K562 (cell line): ENCODE measurements around the gene RUNX1. TPM values are rescaled to one million over a fixed set of nuclear protein-coding genes. Genes with fewer than 3 reads are reported as not detected.

Experiments
- CBFA2T3 ChIP-seq: fragments of 450-650 bp; IDR thresholded peaks from 2 replicates; pipeline ENCODE4 v1.6.1; 2017
- CBX5 ChIP-seq: IDR thresholded peaks from 2 replicates; pipeline ENCODE4 v1.6.1; 2014; ENCODE audit warnings: low read depth, borderline replicate concordance
- FOSL1 ChIP-seq: fragments of 200-800 bp; sonication (Bioruptor generic); conservative IDR thresholded peaks from 2 replicates; pipeline ENCODE4 v1.6.1; 2016; ENCODE audit warnings: missing genetic modification characterization, missing compliant biosample characterization
- FOXM1 ChIP-seq, 2 experiments: fragments of 450-650 bp in 1 of 2; sonication (generic) in 1 of 2; formaldehyde crosslinking in 1 of 2; IDR thresholded peaks; 2 replicates each; pipeline versions ENCODE4 v1.6.1 to v1.9.0; 2017 to 2022; ENCODE audit warnings: low read depth in 2 of 2, mild to moderate bottlenecking in 2 of 2, missing genetic modification reagents in 1 of 2, moderate library complexity in 1 of 2
- GABPA ChIP-seq: fragments of 200-800 bp; sonication (Bioruptor generic); conservative IDR thresholded peaks from 2 replicates; pipeline ENCODE4 v1.6.1; 2016; ENCODE audit warnings: low read depth, missing genetic modification characterization, missing compliant biosample characterization
- GABPB1 ChIP-seq: sonication (generic); formaldehyde crosslinking; IDR thresholded peaks from 2 replicates; pipeline ENCODE4 v1.8.0; 2022; ENCODE audit warnings: mild to moderate bottlenecking, missing genetic modification reagents
- HDGF ChIP-seq: fragments of 450-650 bp; IDR thresholded peaks from 2 replicates; pipeline ENCODE4 v1.6.1; 2016
- LEF1 ChIP-seq: fragments of 450-650 bp; IDR thresholded peaks from 2 replicates; pipeline ENCODE4 v1.6.1; 2016; ENCODE audit warnings: mild to moderate bottlenecking
- NELFE ChIP-seq: IDR thresholded peaks from 2 replicates; pipeline ENCODE4 v1.6.1; 2011; ENCODE audit warnings: mild to moderate bottlenecking; ENCODE audit not compliant: insufficient read depth, insufficient read length
- NFYB ChIP-seq: IDR thresholded peaks from 2 replicates; pipeline ENCODE4 v1.6.1; 2011; ENCODE audit warnings: mild to moderate bottlenecking, moderate library complexity; ENCODE audit not compliant: insufficient read length; ENCODE audit errors: extremely low read depth
- NUFIP1 ChIP-seq: fragments of 450-650 bp; IDR thresholded peaks from 2 replicates; pipeline ENCODE4 v1.6.1; 2018; ENCODE audit not compliant: partially characterized antibody
- TBP ChIP-seq: optimal IDR thresholded peaks from 2 replicates; pipeline ENCODE3; 2011; ENCODE audit warnings: low read depth, low read length, improper control_type of control experiment
- TCF7L2 ChIP-seq: fragments of 150-350 bp; IDR thresholded peaks from 2 replicates; pipeline ENCODE4 v1.6.1; 2016; ENCODE audit warnings: low read depth, mild to moderate bottlenecking, low read length, moderate library complexity
- THRAP3 ChIP-seq: fragments of 450-650 bp; IDR thresholded peaks from 2 replicates; pipeline ENCODE4 v1.6.1; 2016; ENCODE audit warnings: mild to moderate bottlenecking, inconsistent platforms, borderline replicate concordance
- ZNF23 ChIP-seq: fragments of 250-450 bp; sonication (Bioruptor Pico); IDR thresholded peaks from 2 replicates; pipeline ENCODE4 v1.4.0; 2020; ENCODE audit warnings: mild to moderate bottlenecking
- ZNF347 ChIP-seq: fragments of 450-650 bp; formaldehyde crosslinking; IDR thresholded peaks from 2 replicates; pipeline ENCODE4 v1.4.0; 2020; ENCODE audit warnings: low read depth, mild to moderate bottlenecking, moderate library complexity
- ZNF668 ChIP-seq: fragments of 250-450 bp; sonication (Bioruptor Pico); IDR thresholded peaks from 2 replicates; pipeline ENCODE4 v1.8.0; 2022; ENCODE audit warnings: mild to moderate bottlenecking, inconsistent platforms
- ZNF79 ChIP-seq: fragments of 250-450 bp; sonication (Bioruptor Pico); IDR thresholded peaks from 2 replicates; pipeline ENCODE4 v1.4.0; 2020; ENCODE audit warnings: low read depth, mild to moderate bottlenecking, moderate library complexity
- ZZZ3 ChIP-seq: fragments of 450-650 bp; IDR thresholded peaks from 2 replicates; pipeline ENCODE4 v1.6.1; 2016; ENCODE audit warnings: antibody characterized with exemption, mild to moderate bottlenecking, moderate library complexity
- polyA plus RNA-seq, 8 experiments: library from polyadenylated mRNA; depleted of rRNA in 4 of 8; stranded (reverse) in 5 of 8; unstranded in 3 of 8; fragments of >200 nt; fragmentation: Nextera tagmentation in 2 of 8; fragmentation: Illumina TruSeq in 1 of 8; extraction: Ambion mirVana in 2 of 8; extraction: Trizol in 1 of 8; gene quantifications; 2 replicates each; pipeline versions ENCODE4 v1.2.1 to v1.2.3, GENCODE V29; 2011 to 2014; ENCODE audit warnings: inconsistent platforms in 1 of 8, missing spikeins in 1 of 8
- total RNA-seq, 7 experiments: library from RNA; depleted of rRNA in 6 of 7; stranded (reverse); fragments of >200 nt in 6 of 7; fragmentation: Illumina TruSeq in 2 of 7; extraction: Trizol in 2 of 7; gene quantifications; 2 replicates each; pipeline versions ENCODE4 v1.2.1 to v1.2.3, GENCODE V29; 2011 to 2021; ENCODE audit warnings: low replicate concordance in 1 of 7
- TF ChIP-seq, protein P1 (sequence below): fragments of 250-450 bp; sonication (Bioruptor Pico); IDR thresholded peaks from 2 replicates; pipeline ENCODE4 v1.8.0; 2022; ENCODE audit warnings: inconsistent platforms, mild to moderate bottlenecking, moderate library complexity, borderline replicate concordance
- TF ChIP-seq, protein P2 (sequence below), 2 experiments: IDR thresholded peaks in 1 of 2; conservative IDR thresholded peaks in 1 of 2; 2 replicates each; pipeline ENCODE4 v1.6.1; 2016; ENCODE audit warnings: low read depth in 2 of 2, mild to moderate bottlenecking in 1 of 2, missing compliant biosample characterization in 1 of 2, missing genetic modification characterization in 1 of 2, moderate library complexity in 1 of 2
- TF ChIP-seq, protein P3 (sequence below), 2 experiments: fragments of 450-650 bp; conservative IDR thresholded peaks; 2 replicates each; pipeline ENCODE4 v1.6.1; 2017; ENCODE audit warnings: mild to moderate bottlenecking in 2 of 2, moderate library complexity in 2 of 2

RUNX1 gene
- total and polyA plus RNA-seq, 9 of the 15 experiments (the other 6 are each of a cell fraction or from before 2014, with no cell fraction given), result 2.2 to 68.6 (median 17.8) TPM

DNA sequence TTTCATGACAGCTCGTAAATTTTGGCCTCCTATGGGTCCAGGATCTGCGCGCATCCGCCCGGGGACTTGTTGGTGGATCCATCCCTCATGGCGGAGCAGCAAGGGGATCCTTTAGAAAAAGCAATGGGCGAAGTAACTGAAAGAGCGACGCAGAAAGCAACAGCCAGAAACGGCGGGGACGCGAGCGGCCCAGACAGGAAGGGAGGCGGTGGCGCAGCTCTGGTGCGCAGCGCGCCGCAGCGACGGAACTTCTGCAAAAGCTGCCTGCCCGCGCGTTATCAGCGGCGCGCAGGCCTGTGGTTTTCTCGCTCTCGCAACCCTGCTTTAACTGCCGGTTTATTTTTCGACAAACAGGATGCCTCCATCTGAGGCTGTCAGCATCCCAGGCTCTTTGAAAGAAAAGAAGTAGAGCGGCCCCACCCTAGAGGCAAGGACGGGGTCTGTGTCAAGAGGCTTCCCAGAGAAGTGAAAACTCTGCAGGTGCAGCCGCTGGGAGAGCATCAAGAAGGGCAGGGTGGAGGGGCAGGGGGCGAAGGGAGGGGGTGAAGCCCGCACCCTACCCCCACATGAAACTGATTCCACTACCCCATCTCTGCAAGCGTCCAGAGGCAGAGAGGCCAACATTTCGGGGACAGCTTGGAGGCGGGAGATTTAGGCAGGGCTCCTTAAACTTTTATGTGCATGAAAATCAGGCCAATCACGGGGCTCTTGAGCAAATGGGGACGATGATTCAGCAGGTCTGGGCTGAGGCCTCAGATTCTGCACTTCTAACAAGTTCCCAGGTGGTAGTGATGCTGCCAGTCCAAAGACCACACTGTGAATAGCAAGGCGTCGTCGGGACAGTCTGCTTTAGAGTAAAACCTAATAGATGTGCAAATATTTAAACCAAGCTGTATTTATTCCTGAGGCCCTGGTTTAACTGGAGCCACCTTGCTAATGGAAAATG, 22.2 kb downstream of the RUNX1 start (continued):
- TF ChIP-seq THRAP3, result no peak
- no peak for TF ChIP-seq NFYB
- TF ChIP-seq GABPB1 (CRISPR knock-in tag), result peak; percentile 79
- peak; percentile 96 for TF ChIP-seq LEF1
- TF ChIP-seq TCF7L2, result peak; percentile 37; the same call in 1 of the 2 replicates
- TF ChIP-seq CBX5, result peak; percentile 76; the same call in 1 of the 2 replicates
- no peak for TF ChIP-seq ZNF347 (CRISPR knock-in tag)
- TF ChIP-seq NUFIP1, result no peak
- TF ChIP-seq ZNF668 (CRISPR knock-in tag), result no peak
- TF ChIP-seq FOXM1 (IDR thresholded peaks at IDR 0.05; ENCODE audit: low read depth), result peak; percentile 88
- no peak for TF ChIP-seq FOXM1 (CRISPR knock-in tag; IDR thresholded peaks at IDR 0.05; ENCODE audit: low read depth)
- TF ChIP-seq, protein P1, sequence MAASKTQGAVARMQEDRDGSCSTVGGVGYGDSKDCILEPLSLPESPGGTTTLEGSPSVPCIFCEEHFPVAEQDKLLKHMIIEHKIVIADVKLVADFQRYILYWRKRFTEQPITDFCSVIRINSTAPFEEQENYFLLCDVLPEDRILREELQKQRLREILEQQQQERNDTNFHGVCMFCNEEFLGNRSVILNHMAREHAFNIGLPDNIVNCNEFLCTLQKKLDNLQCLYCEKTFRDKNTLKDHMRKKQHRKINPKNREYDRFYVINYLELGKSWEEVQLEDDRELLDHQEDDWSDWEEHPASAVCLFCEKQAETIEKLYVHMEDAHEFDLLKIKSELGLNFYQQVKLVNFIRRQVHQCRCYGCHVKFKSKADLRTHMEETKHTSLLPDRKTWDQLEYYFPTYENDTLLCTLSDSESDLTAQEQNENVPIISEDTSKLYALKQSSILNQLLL (CRISPR knock-in tag), result no peak
- no peak for TF ChIP-seq HDGF
- TF ChIP-seq NELFE, result no peak
- peak; percentile 63 for TF ChIP-seq TBP
- peak; percentile 81 for TF ChIP-seq GABPA (tag)
- peak; percentile 81 for TF ChIP-seq FOSL1 (tag)
- TF ChIP-seq, protein P2, sequence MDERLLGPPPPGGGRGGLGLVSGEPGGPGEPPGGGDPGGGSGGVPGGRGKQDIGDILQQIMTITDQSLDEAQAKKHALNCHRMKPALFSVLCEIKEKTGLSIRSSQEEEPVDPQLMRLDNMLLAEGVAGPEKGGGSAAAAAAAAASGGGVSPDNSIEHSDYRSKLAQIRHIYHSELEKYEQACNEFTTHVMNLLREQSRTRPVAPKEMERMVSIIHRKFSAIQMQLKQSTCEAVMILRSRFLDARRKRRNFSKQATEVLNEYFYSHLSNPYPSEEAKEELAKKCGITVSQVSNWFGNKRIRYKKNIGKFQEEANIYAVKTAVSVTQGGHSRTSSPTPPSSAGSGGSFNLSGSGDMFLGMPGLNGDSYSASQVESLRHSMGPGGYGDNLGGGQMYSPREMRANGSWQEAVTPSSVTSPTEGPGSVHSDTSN (CRISPR knock-in tag; IDR thresholded peaks at IDR 0.05; ENCODE audit: low read depth), result no peak
- TF ChIP-seq, protein P2 (tag; conservative IDR thresholded peaks at IDR 0.05; ENCODE audit: low read depth), result peak; percentile 85
- peak; percentile 37; the same call in 1 of the 2 replicates for TF ChIP-seq ZZZ3
- TF ChIP-seq ZNF23 (CRISPR knock-in tag), result no peak
- TF ChIP-seq, protein P3, sequence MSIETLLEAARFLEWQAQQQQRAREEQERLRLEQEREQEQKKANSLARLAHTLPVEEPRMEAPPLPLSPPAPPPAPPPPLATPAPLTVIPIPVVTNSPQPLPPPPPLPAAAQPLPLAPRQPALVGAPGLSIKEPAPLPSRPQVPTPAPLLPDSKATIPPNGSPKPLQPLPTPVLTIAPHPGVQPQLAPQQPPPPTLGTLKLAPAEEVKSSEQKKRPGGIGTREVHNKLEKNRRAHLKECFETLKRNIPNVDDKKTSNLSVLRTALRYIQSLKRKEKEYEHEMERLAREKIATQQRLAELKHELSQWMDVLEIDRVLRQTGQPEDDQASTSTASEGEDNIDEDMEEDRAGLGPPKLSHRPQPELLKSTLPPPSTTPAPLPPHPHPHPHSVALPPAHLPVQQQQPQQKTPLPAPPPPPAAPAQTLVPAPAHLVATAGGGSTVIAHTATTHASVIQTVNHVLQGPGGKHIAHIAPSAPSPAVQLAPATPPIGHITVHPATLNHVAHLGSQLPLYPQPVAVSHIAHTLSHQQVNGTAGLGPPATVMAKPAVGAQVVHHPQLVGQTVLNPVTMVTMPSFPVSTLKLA (conservative IDR thresholded peaks at IDR 0.05), result peak; percentile 58 to 87; a peak in 3 of 4 replicates
- no peak for TF ChIP-seq ZNF79 (CRISPR knock-in tag)
- peak; percentile 96 for TF ChIP-seq CBFA2T3
- TF ChIP-seq, all 486 proteins: peak for 209
